Gastroesophageal sphincter (tissue), 3 donors: Measurements from ENCODE around the gene FBXW5.

Source experiments
- CTCF ChIP-seq, 4 experiments: fragments of 200-600 bp in 2 of 4; fragments of 450-650 bp in 2 of 4; sonication (generic) in 1 of 4; IDR thresholded peaks; one replicate each; pipeline ENCODE4 v1.5.1; 2017 to 2019; ENCODE audit warnings: antibody characterized with exemption in 4 of 4, mild to moderate bottlenecking in 2 of 4, moderate library complexity in 2 of 4
- EP300 ChIP-seq: sonication (generic); formaldehyde crosslinking; IDR thresholded peaks from one replicate; pipeline ENCODE4 v1.6.1; 2017; ENCODE audit warnings: antibody characterized with exemption, mild to moderate bottlenecking
- POLR2A ChIP-seq, 2 donors: fragments of 450-650 bp; IDR thresholded peaks; one replicate each; pipeline ENCODE4 v1.6.1; 2017; ENCODE audit warnings: antibody characterized with exemption in 2 of 2, mild to moderate bottlenecking in 2 of 2, moderate library complexity in 1 of 2

- TF ChIP-seq CTCF (IDR thresholded peaks at IDR 0.05) (no peak), EP300 (no peak), POLR2A (IDR thresholded peaks at IDR 0.05) (no peak)
Measured at GRCh38 chr9:136960212-136960937, 15.8 kb upstream of the FBXW5 start.
